GM18868 (cell line): ENCODE data around the gene SMS.

Experiments
- ATAC-seq: cut with Tn5 transposase; IDR thresholded peaks from one replicate; pipeline ENCODE4 v1.9.1; 2021; ENCODE audit warnings: mild to moderate bottlenecking, moderate library complexity; ENCODE audit not compliant: unreplicated experiment

Gene SMS

DNA sequence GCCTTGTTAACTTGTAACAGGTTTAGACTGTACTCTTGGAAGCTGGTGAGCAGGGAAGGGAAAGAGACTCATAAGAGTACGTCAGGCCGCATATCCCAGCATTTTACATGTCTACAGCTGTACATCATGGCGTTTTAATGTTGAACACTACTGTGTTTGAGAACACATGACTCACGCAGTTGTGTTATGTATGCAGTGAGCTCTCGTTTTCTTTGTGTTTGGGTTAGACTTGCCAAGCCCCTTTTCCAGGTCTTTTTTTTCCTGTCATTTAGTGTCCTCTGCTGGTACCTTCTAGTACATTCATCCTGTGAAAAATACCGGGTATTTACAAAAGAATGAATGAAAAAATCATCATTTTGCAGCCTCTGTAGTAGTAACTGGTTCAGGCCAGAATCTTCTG is 35.3 kb downstream of the SMS start:
- no peak for ATAC-seq

DNA sequence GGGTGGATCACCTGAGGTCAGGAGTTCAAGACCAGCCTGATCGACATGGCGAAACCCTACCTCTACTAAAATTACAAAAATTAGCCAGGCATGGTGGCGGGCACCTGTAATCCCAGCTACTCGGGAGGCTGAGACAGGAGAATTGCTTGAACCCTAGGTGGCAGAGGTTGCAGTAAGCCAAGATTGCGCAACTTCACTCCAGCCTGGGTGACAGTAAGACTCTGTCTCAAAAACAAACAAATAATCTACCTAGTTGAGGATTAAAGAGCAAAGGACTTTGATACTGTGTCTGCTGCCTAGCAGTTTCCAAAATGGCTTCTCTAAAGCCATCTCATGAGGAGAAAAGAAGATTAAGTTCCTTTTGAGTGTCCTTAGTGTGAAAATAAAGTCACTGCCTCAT is 37.8 kb downstream of the SMS start:
- no peak for ATAC-seq

- ATAC-seq: no peak
Measured at GRCh38 chrX:21982311-21982710, 41.8 kb downstream of the SMS start.

- ATAC-seq: peak; percentile 90
Measured at GRCh38 chrX:21985332-21985777, 44.8 kb downstream of the SMS start.

DNA sequence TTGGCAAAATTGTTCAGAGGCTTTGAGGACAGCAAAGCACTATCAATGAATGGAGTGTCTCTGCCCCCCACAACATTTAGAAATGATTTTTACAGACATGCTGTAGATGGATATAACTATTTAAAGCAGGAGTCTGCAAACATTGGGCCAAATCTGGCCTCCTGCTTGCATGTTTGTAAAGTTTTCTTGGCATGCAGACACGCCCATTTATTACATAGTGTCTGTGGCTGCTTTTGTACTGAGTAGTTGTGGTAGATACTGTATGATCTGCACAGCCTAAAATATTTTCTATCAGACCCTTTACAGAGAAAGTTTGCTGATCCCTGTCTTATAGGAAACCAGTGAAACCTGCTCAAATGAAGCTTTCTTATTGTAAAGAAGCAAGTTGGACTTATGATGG is 46.1 kb downstream of the SMS start:
- no peak for ATAC-seq

GRCh38 chrX:21989384-21989783 is 48.9 kb downstream of the SMS start:
- no peak for ATAC-seq

GRCh38 chrX:21990832-21991231 is 50.3 kb downstream of the SMS start:
- ATAC-seq: no peak

- ATAC-seq: no peak
Measured at GRCh38 chrX:21991504-21991903, 51.0 kb downstream of the SMS start.

DNA sequence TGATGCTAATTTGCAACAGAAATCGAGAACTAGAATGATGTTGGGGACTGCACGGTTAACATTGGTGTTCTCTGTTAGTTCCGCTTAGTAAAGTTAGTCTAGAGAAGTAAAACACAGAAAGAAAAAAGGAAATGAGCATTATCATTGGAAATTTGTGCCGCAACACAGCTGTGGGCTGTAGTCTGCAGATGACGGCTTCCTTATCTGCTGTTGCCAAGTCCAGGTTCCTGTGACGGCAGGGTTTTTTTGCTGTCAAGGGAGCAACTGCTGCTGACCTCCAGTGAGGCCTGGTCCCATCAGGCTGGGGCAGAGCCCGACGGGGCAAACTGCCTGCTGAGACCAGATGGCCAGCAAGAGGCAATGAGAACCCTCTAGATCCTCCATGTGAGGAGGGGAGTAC is 52.8 kb downstream of the SMS start:
- peak; percentile 87 for ATAC-seq

DNA sequence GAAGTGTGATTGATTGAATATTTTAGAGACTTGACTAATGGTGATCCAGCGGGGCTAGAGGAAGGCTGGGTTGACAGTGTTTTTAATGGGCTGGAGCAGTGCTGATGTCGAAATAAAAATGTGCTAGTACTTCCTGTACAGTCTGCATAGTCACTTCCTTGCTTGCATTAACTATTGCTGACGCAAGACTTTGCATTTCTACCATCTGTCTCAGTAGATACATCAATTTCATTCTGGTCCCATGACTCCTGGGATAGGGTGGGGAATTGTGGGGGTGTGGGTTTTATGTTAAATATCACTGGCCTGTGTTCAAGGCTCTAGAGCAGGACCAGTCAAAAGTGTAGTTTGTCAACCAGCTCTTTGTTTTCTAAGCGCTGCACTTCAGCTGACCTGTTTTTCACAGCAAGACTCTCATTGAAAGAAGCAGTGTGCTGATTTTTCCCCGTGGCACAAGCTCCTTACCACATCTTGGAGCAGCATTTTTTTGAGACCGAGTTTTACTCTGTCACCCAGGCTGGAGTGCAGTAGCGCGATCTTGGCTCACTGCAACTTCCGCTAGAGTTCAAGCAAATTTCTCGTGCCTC is 56.5 kb downstream of the SMS start:
- no peak for ATAC-seq

DNA sequence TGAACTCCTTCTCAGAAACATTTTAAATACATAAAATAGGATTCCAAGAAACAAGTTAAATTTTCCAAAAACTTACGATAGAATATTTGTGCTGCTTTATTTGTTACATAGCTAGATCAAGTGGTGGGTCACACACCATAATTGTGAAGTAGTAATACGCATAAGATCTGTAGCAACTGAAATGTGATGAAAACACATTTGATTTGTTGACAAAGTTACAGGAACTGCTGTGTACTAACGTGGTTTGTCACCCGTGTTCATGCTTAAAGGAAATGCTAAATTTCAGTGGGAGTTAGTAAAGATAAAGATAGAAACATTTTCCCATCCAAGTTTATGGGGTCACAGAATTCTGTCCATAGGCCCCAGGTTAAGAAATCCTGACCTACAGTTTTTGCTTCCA is 57.5 kb downstream of the SMS start:
- no peak for ATAC-seq

GRCh38 chrX:22004866-22005265 is 64.4 kb downstream of the SMS start:
- no peak for ATAC-seq

GRCh38 chrX:22012051-22012450 is 71.5 kb downstream of the SMS start:
- no peak for ATAC-seq

DNA sequence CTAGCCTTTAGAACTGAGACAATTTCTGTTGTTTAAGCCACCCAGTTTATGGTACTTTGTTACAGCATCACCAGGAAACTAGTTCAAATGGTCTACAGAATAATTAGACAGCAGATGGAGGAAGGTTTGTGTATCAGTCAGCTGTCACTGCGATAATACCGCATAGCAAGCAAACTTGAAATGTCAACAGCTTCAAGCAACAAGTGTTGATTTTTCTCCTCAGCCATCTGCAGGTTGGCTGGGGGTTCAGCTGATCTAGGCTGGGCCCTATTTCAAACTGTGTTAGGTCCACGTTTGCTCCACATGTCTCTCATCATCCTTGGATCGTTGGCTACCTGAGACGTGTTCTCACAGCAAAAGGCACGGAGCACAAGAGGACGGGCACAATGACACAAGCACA is 72.4 kb downstream of the SMS start:
- ATAC-seq: no peak

- no peak for ATAC-seq
Measured at GRCh38 chrX:22015139-22015750, 74.7 kb downstream of the SMS start.

DNA sequence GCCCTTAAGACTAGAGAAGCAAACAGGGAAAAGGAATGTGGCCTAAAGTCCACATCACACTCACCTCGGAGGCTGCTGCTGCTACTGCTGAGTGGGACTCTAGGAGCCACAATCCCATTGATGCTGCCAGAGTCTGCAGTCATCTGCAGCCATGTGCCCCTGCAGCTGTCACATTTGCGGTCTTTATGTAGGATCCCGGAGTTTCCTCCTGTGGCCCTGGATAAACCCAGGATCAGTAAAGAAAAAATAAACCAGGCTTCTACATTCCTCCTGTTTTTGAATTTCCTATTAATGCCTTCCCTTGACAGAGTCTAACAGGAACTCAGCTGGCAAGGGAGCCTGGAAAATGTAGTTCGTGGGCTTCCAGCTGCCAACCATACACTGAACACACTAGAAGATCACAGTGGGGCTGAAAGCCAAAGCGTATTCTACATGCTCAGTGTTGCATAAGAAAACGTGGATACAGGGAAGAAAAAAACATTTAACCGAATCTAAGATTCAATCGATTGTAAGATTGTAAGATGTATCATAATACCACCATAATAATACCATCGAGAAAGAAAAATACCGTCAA is 81.3 kb downstream of the SMS start:
- no peak for ATAC-seq

- ATAC-seq: no peak
Measured at GRCh38 chrX:22024577-22024976, 84.1 kb downstream of the SMS start.

DNA sequence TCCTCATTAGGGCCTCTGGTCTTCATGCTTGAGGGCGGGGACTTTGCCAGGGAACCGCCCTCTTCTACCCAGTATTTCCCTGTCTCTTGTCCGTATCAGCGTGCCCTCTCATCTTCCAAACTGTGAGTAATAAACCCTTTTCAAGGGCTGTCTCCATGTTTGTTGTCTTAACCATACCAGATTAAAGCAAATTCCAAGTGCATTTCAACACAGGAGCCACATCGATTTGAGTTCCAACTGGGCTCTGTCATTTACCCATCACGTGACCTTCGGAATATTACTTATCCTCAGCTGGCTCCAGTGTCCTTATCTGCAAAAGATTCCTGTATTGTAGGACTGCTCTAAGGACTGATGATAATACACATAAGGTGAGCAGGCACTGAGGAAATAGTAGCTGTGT is 85.2 kb downstream of the SMS start:
- no peak for ATAC-seq

GRCh38 chrX:22026731-22027130 is 86.2 kb downstream of the SMS start:
- ATAC-seq: no peak

DNA sequence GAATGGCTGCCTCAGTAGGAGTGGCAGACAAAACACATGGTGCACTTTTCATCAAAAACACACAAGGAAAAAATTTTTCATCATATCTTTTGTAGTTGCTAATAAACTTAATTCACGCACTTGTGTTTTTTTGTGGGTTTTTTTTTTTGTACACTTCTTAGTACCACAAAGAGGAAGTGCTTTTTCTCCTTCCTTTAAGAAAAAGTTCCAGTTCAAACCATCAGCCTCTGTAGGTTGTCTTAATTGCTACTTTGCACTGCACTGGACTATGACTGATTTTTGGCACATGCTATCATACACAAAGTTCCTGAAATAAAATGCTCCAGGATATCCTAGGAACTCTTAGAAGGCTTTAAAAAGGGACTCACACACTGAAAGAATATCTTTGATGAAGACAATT is 91.6 kb downstream of the SMS start, which contains the start of gene PHEX:
PHEX (plus strand) TSS at position 242 of the 400 bp plus-strand sequence. CDS start 681 bp downstream, outside the sequence.
- ATAC-seq: no peak

DNA sequence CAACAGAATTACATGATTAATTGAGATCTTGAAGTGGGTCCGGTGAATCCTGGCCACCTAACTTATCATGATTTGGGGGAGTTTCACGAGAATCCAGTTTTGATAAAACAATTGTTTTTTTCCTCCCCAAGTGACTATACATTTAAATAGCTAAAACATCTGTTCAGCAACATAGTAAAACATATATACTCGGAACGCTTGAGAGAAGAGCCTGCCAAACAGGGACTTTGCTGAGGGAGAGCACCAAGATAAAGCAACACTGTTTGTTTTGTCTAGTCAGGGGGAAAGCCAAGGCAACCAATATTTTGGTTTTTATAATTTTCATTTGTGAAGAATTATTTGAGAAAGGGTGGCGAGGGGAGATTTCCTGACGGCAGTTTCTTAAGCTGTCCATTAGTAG is 92.0 kb downstream of the SMS start:
- no peak for ATAC-seq

DNA sequence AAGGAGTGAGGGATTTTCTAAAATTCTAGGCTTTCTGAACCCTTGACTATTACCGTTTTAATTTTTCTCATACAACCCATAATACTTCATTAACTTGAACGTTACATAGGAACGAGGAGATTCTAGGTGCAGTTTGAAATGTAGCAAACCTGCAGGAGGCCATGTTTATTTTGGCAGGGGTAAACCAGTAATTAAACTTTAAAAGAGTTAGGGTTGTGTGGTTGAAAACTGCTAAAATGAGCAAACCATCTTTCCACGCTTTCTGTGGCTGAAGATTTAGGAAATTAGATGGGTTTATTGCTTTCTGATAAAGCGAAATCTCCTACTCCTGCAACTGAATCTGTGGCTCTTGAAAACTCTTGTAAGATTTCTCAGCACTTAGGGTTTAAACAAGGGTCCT is 93.3 kb downstream of the SMS start:
- no peak for ATAC-seq

- ATAC-seq: no peak
Measured at GRCh38 chrX:22035236-22035635, 94.7 kb downstream of the SMS start.
